ENCODE data around the gene BOD1.

BOD1 gene

DNA sequence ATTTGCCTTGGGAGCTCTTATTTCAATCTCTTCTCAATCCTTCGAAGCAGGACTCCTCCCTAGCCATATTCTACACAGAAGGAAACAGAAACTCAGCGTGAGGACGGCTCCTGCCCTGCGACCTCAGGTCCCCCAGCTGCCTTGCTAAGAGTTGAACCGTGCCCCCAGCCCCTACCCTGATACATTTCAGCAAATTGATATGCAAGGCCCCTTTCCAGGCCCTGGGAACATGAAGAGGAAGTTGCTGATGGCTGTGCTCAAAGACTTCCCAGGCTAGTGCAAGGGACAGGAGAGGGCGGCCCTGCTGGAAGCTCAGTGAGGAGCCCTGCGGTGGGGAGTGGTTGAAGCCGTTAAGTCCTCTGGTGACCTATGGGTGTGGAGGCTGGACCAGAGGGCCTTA, 41.5 kb downstream of the BOD1 start:
- Histone ChIP-seq H3K9me3 (ENCODE audit: insufficient read depth, low read length) (no peaks in the 10 kb centered on the region), H3K9ac (ENCODE audit: insufficient read length, low read depth) (no peak overlapping the region), H3K4me1 (ENCODE audit: insufficient read depth, insufficient read length) (peaks cover 5% of the 10 kb centered on the region), H3K36me3 (ENCODE audit: insufficient read depth, insufficient read length, low read length) (no peaks in the 10 kb centered on the region), H3K4me3 (ENCODE audit: insufficient read length, low read depth) (no peak overlapping the region), H3K27me3 (ENCODE audit: insufficient read depth, insufficient read length) (peaks cover 10% of the 10 kb centered on the region)
- no peak for DNase-seq (ENCODE audit: low read depth, low spot score)
- TF ChIP-seq ZNF274 (IDR thresholded peaks at IDR 0.05; ENCODE audit: low read depth, low read length) (no peak), YY1 (IDR thresholded peaks at IDR 0.05; ENCODE audit: insufficient read depth, insufficient read length) (no peak), SUZ12 (IDR thresholded peaks at IDR 0.05; ENCODE audit: extremely low read depth, insufficient read depth, insufficient read length) (no peak)

DNA sequence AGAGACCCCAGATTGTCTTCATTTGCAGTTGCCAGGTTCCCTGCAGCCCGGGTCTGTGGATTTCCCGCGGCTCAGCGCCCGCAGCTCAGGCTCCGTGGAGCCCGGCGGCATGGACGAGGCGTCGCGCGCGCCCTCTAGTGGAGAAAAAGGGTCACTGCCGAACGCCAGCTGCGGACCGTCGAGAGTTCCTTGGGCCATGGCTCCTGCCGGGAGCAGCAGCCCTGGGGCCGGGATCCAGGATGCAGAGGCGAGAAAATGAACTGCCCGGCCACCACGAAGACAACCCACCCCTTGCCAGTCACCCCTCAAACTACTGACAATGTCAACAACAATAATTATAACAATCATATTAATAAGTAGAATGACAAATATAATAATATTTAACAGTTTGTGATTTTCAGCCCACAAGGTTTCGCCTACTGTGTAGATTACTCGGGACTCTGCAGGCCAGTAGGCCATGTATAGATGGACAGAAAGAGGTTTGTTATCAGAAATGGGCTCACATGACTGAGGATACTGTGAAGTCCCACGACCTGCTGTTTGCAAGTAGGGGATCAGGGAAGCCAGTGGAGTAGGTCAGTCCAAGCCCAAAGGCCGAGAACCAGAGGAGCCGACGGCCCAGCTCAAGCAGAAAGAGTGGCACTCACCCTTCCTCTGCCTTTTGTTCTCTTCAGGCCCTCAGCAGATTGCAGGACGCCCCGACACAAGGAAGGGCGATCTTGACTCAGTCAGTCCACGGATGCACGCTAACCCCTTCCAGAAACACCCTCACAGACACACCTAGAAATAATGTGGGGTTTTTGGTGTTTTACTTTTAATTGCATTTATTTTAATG, 43.1 kb downstream of the BOD1 start:
- peaks cover 10% of the 10 kb centered on the region for H3K27me3 ChIP-seq (ENCODE audit: insufficient read depth, insufficient read length)
- H3K9ac ChIP-seq (ENCODE audit: insufficient read length, low read depth): peak overlapping the region; percentile 59
- DNase-seq (ENCODE audit: low read depth, low spot score): no peak
- no peak for TF ChIP-seq YY1 (IDR thresholded peaks at IDR 0.05; ENCODE audit: insufficient read depth, insufficient read length)
- TF ChIP-seq SUZ12 (IDR thresholded peaks at IDR 0.05; ENCODE audit: extremely low read depth, insufficient read depth, insufficient read length): no peak
- TF ChIP-seq ZNF274 (IDR thresholded peaks at IDR 0.05; ENCODE audit: low read depth, low read length): no peak
- no peaks in the 10 kb centered on the region for H3K36me3 ChIP-seq (ENCODE audit: insufficient read depth, insufficient read length, low read length)
- no peak overlapping the region for H3K4me3 ChIP-seq (ENCODE audit: insufficient read length, low read depth)
- peaks cover 5% of the 10 kb centered on the region for H3K4me1 ChIP-seq (ENCODE audit: insufficient read depth, insufficient read length)
- H3K9me3 ChIP-seq (ENCODE audit: insufficient read depth, low read length): no peaks in the 10 kb centered on the region

DNA sequence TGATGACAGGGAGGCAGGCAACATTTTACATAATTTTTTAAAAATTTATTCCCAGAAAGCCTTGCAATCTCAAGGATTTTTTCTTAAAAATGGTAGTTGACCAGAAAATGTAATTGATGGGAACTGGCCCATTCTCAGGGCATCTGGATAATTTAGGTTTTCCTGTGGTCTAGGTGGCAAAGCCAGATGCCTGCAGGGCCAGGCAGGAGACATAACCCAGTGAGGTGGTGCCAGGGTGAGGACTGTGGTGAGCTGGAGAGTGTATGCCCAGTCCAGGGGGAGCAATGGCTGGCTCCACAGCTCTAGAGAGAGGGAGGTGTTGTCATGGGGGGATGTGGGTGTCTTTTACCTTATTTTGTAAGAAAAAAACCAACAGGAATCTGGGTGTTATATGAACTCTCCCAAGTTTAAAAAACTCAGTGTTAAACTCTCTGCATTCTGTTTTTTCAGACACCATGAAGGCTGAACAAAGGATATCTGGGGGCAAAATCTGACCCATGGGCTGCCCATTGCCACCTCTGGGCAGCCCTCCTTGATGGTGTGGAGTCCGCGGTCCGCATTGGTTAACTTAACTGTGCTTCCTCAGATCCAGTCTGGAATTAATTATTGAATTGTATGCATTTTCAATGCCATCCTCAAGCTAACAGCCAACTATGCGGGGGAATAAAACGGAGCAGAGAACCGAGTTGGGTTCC, 43.9 kb downstream of the BOD1 start:
- Histone ChIP-seq H3K9ac (ENCODE audit: insufficient read length, low read depth) (peak overlapping the region; percentile 59), H3K4me3 (ENCODE audit: insufficient read length, low read depth) (no peak overlapping the region)

DNA sequence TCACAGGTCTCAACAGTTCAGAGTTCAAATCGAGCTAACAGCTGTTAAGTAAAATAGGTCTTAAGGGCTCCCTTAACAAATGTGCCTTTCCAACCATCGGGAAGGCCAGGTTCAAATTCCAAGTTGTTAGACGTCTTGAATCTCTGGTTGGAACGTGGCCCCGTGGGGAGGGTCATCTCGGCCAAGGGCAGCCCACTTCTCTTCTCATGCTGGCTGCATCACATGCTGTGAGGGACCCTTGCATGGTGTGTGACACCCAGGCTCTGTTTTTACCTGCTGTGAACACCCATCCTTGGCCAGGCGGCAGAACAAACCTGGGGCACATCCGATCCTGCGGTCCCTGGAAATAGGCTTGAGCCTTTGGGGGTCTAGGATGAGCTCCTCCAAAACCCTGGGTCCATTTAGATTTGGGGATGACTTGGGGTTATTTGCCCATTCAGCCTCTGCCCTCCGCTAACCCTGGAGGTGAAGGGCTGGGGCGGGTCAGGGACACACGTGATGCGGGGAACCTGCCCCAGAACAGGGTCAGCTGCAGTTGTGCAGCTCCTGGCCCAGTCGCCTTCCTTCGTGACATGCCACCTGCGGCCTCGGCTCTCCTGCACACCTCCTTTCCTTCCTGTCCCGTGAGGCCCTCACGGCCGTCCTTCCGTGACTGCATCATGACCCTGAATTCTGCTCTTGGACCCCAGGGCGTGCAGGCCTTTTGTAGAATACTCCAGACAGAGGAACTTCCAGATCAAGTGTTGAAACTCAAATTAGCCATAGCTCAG, 45.9 kb downstream of the BOD1 start:
- Histone ChIP-seq H3K9me3 (ENCODE audit: insufficient read depth, low read length) (no peaks in the 10 kb centered on the region), H3K4me1 (ENCODE audit: insufficient read depth, insufficient read length) (peaks cover 5% of the 10 kb centered on the region), H3K4me3 (ENCODE audit: insufficient read length, low read depth) (no peak overlapping the region), H3K36me3 (ENCODE audit: insufficient read depth, insufficient read length, low read length) (no peaks in the 10 kb centered on the region), H3K9ac (ENCODE audit: insufficient read length, low read depth) (no peak overlapping the region), H3K27me3 (ENCODE audit: insufficient read depth, insufficient read length) (peaks cover 10% of the 10 kb centered on the region)
- no peak for TF ChIP-seq YY1 (IDR thresholded peaks at IDR 0.05; ENCODE audit: insufficient read depth, insufficient read length)
- TF ChIP-seq SUZ12 (IDR thresholded peaks at IDR 0.05; ENCODE audit: extremely low read depth, insufficient read depth, insufficient read length): no peak
- no peak for TF ChIP-seq ZNF274 (IDR thresholded peaks at IDR 0.05; ENCODE audit: low read depth, low read length)
- no peak for DNase-seq (ENCODE audit: low read depth, low spot score)

More for the DNA sequence above, 43.9 kb downstream of the BOD1 start:
- no peaks in the 10 kb centered on the region for H3K9me3 ChIP-seq (ENCODE audit: insufficient read depth, low read length)
- peaks cover 10% of the 10 kb centered on the region for H3K27me3 ChIP-seq (ENCODE audit: insufficient read depth, insufficient read length)
- peaks cover 5% of the 10 kb centered on the region for H3K4me1 ChIP-seq (ENCODE audit: insufficient read depth, insufficient read length)
- TF ChIP-seq YY1 (IDR thresholded peaks at IDR 0.05; ENCODE audit: insufficient read depth, insufficient read length) (no peak), ZNF274 (IDR thresholded peaks at IDR 0.05; ENCODE audit: low read depth, low read length) (no peak), SUZ12 (IDR thresholded peaks at IDR 0.05; ENCODE audit: extremely low read depth, insufficient read depth, insufficient read length) (no peak)
- H3K36me3 ChIP-seq (ENCODE audit: insufficient read depth, insufficient read length, low read length): no peaks in the 10 kb centered on the region
- no peak for DNase-seq (ENCODE audit: low read depth, low spot score)

DNA sequence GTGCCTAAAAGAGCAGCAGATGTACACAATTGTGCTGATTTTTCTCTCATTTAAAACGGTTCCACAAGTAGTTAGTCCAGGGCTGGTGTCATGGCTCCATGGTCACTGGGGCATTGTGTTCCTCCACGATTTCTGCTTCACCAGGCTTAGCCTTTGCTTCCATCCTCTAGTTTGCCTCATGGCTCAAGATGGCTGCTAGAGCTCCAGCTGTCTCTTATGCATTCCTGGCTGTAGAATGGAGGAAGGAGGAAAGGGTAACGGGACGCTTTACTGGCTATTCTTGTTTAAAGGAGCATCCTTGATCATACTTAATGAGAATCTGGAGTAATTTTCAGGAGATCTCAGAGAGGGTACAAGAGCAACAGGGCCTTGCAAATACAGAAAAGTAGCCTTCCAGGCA, 47.7 kb downstream of the BOD1 start:
- no peaks in the 10 kb centered on the region for H3K9me3 ChIP-seq (ENCODE audit: insufficient read depth, low read length)
- DNase-seq (ENCODE audit: low read depth, low spot score): no peak
- H3K4me3 ChIP-seq (ENCODE audit: insufficient read length, low read depth): no peak overlapping the region
- no peaks in the 10 kb centered on the region for H3K4me1 ChIP-seq (ENCODE audit: insufficient read depth, insufficient read length)
- no peak overlapping the region for H3K9ac ChIP-seq (ENCODE audit: insufficient read length, low read depth)
- peaks cover 10% of the 10 kb centered on the region for H3K27me3 ChIP-seq (ENCODE audit: insufficient read depth, insufficient read length)
- no peaks in the 10 kb centered on the region for H3K36me3 ChIP-seq (ENCODE audit: insufficient read depth, insufficient read length, low read length)
- TF ChIP-seq SUZ12 (IDR thresholded peaks at IDR 0.05; ENCODE audit: extremely low read depth, insufficient read depth, insufficient read length) (no peak), ZNF274 (IDR thresholded peaks at IDR 0.05; ENCODE audit: low read depth, low read length) (no peak), YY1 (IDR thresholded peaks at IDR 0.05; ENCODE audit: insufficient read depth, insufficient read length) (no peak)

DNA sequence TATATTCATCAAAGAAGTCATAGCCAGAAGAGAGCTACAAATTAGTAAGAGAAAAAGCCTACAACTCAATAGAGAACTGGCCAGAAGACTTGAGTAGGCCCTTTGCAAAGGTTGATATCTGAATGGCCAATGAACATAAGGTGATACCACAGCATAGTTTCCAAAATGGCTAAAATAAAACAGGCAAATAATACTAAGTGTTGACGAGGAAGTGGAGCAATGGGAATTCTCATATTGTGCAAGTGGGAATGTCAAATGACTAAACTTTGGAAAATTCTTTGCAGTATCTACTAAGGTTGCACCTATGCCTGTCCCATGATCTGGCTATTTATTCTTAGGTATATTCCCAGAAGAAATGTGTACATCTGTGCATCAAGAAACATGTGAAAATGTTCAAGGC, 48.3 kb downstream of the BOD1 start:
- no peak overlapping the region for H3K4me3 ChIP-seq (ENCODE audit: insufficient read length, low read depth)
- no peaks in the 10 kb centered on the region for H3K4me1 ChIP-seq (ENCODE audit: insufficient read depth, insufficient read length)
- TF ChIP-seq ZNF274 (IDR thresholded peaks at IDR 0.05; ENCODE audit: low read depth, low read length) (no peak), SUZ12 (IDR thresholded peaks at IDR 0.05; ENCODE audit: extremely low read depth, insufficient read depth, insufficient read length) (no peak), YY1 (IDR thresholded peaks at IDR 0.05; ENCODE audit: insufficient read depth, insufficient read length) (no peak)
- H3K36me3 ChIP-seq (ENCODE audit: insufficient read depth, insufficient read length, low read length): no peaks in the 10 kb centered on the region
- DNase-seq (ENCODE audit: low read depth, low spot score): no peak
- H3K9me3 ChIP-seq (ENCODE audit: insufficient read depth, low read length): no peaks in the 10 kb centered on the region
- no peak overlapping the region for H3K9ac ChIP-seq (ENCODE audit: insufficient read length, low read depth)
- peaks cover 10% of the 10 kb centered on the region for H3K27me3 ChIP-seq (ENCODE audit: insufficient read depth, insufficient read length)
